HS-27A (cell line): ENCODE results near the gene SLC5A4.
"Not testable (repeated sequence)": the region's sequence is repeated elsewhere in the genome, so short reads cannot be mapped to it uniquely, and the experiment has no call there.

Source experiments
- DNase-seq: peaks from one replicate; pipeline ENCODE4 v3.0.0-alpha.2; 2012; ENCODE audit warnings: low read depth, missing footprints

The SLC5A4 gene

DNA sequence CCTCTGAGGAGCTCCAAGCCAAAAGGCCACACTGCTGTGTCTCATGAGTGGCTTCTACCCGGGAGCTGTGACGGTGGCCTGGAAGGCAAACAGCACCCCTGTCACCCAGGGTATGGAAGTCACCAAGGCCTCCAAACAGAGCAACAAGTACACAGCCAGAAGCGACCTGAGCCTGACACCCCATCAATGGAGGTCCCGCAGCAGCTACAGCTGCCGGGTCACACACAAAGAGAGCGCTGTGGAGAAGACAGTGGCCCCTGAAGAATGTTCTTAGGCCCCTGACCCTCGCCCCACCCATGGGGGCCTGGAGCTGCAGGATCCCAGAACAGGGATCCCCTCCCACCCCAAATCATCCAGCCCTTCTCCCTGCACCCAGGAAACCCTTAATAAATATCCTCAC is 55.2 kb downstream of the SLC5A4 start:
- no peak for DNase-seq

DNA sequence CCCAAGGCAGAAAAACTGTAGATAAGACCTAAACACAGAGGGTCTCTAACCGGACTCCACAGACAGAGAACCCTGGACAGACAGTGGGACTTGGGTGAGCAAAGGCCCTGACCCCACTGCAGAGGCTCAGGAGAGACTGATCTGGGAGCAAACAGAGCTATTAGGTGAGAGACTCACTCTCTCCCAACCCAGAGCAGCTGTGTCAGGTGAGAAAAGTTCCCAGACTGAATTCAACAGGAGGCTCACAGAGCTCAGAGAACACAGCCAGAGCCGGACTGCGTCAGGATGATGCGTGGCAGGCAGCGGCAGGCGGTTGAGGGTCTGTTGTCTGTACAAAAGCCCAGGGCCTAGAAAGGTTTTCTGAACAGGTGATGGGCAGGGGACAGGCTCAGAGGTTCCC is 55.8 kb downstream of the SLC5A4 start:
- no peak for DNase-seq

- DNase-seq, result not testable (repeated sequence)
These were observed 57.5 kb downstream of the SLC5A4 start for GRCh38 chr22:32197553-32198226.

DNA sequence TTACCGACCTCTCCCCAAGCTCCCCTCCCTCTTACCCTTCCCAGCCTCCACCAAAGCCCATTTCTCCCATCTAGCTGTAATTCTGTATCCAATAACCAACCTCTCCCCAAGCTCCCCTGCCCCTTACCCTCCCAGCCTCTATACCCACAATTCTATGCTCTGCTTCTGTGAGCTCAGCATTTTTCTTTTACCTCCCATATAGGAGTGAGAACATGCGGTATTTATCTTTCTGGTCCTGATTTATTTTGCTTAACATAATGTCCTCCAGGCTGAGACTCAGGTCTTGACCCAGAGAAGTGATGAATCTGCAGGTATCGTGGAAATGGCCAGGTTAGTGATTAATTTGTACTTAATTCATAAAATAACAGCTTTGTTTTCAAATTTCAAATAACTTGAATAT is 59.2 kb downstream of the SLC5A4 start:
- not testable (repeated sequence) for DNase-seq

DNA sequence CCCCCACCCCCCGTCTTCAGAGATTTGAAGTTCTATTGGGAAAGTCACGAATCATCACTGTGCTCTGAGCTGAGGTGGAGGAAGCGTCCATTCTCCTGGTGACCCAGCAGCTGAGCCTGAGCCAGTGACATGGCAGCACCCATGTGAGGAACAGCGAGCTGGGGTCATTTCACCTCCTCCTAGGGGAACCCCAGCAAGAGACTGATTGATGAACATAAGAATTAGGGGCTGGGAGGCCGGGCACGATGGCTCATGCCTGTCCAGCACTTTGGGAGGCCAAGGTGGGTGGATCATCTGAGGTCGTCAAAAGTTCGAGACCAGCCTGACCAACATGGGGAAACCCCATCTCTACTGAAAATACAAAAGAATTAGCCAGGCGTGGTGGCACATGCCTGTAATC is 61.8 kb downstream of the SLC5A4 start:
- DNase-seq, result not testable (repeated sequence)

GRCh38 chr22:32191021-32191420 is 64.1 kb downstream of the SLC5A4 start:
- DNase-seq, result not testable (repeated sequence)

- DNase-seq, result no peak
These were observed 69.3 kb downstream of the SLC5A4 start for GRCh38 chr22:32185821-32186220.

GRCh38 chr22:32183625-32184024 is 71.5 kb downstream of the SLC5A4 start:
- DNase-seq, result no peak

GRCh38 chr22:32181043-32181442 is 74.1 kb downstream of the SLC5A4 start:
- no peak for DNase-seq

DNA sequence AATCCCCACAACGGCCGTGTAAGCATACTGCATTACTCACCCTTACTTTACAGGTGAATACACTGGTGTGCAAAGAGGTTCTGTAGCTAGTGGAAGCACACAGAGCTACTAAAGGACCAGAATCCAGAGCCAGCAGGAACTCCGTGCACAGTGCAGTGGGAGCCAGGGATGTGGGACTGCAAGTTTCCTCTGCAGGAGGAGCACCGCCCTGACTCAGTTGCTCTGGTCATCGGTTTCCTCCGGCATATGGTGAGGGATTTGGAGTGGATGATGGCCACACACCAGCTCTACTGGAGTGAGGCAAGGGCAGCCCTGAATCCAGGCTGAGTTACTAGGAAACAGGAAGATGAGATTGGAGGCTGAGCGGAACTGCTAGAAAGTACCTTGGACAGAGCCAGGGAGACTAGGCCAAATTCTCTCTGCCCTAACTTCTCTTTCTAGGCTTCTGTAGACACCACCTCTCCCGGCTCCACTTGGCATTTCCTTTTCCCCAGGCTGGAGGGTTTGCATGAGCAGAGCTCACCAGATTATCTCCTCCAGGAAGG is 77.9 kb downstream of the SLC5A4 start:
- DNase-seq, result no peak

DNA sequence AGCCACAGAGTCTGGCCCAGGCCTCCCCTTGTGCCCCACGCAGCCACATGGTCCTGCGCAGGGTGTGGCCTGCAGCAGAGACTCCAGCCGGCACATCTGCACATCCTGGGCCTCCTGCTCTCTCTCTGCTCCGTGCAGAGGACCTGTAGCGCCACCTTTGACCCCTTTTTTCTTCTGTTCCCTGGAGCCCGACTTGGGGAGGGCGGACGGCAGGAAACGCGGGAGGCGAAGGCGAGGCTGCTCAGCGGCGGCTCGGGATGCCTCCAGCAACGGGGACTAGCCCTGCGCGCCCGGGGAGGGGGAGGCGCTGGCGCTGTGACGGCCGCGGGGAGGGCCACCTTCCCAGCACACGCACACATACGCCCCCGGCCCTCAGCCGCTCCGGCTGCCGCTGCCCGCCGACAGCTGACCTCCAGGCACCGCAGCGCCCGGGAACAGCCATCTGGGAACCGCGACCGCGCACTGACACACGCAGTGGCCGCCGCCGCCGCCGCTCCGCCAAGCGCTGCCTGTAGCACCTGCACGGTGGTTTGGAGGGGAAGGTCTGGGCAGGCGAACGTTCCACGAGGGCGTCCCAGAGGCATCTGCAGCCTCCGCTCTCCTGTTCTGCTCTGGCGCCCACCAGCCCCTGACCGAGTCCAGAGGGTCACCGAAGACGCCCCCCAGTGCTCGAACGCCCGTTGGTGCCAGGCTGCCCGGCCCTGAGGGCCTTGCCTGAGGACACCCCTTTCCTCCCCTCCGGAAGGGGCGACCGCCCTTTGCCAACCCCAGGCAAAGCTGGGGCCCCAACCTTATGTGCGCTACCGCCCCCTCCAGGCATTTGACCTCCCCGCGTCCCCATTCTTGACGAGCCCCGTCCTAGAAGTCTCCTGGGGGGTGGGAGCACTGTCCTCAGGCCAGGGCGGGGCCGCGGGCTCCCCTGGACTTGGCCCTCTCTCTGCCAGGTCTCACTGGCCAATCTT is 79.2 kb downstream of the SLC5A4 start:
- DNase-seq, result no peak

DNA sequence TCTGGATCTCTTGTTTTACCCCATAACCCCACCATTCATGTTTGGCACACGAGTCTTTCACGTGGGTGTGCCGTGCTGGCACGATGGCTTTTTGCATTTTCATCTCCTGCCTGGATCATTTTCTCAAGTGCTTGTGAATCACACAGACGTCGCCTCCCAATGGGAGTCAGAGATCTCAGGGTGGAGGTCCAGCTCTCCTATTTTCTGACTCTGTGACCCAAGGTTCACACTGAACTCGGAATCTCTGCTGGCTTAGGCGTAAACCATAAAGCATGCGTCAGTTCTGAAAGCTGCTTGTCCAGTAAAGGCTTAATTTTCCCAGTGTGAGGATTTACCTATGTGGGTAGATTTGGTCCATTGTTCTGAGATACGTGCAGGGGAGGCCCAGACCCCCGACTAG is 80.0 kb downstream of the SLC5A4 start:
- DNase-seq, result no peak
